Limb (tissue), 2 donors: ENCODE data around the gene NF1.
A peak's percentile ranks its signal among the peaks of the same experiment; 100 is the strongest.
"Not testable (repeated sequence)": the region's sequence is repeated elsewhere in the genome, so short reads cannot be mapped to it uniquely, and the experiment has no call there.

Experiments used
- DNase-seq, 2 donors: peaks; one replicate each; pipeline ENCODE4 v3.0.0-alpha.2; 2016; ENCODE audit errors: extremely low spot score in 2 of 2

Gene NF1

GRCh38 chr17:31085563-31085962, 9.2 kb upstream of the NF1 start:
- no peak for DNase-seq

- DNase-seq: no peak
Observed at GRCh38 chr17:31089471-31089870, 5.3 kb upstream of the NF1 start.

GRCh38 chr17:31090650-31091049, 4.1 kb upstream of the NF1 start:
- DNase-seq: not testable (repeated sequence)

- DNase-seq: no peak
Observed at GRCh38 chr17:31092475-31093064, 2.2 kb upstream of the NF1 start.

GRCh38 chr17:31093866-31094599, 744 bp upstream of the NF1 start:
- peak in 1 of 2 donors; percentile 38 for DNase-seq

GRCh38 chr17:31095236-31096105, 694 bp downstream of the NF1 start:
- DNase-seq: peak; percentile 51 to 86

GRCh38 chr17:31096106-31096436, 1.3 kb downstream of the NF1 start:
- DNase-seq: no peak

GRCh38 chr17:31099016-31099415, 4.2 kb downstream of the NF1 start:
- DNase-seq: no peak

- DNase-seq: no peak
Observed at GRCh38 chr17:31100840-31101459, 6.2 kb downstream of the NF1 start.

GRCh38 chr17:31101943-31102342, 7.2 kb downstream of the NF1 start:
- no peak for DNase-seq

GRCh38 chr17:31105991-31106390, 11.2 kb downstream of the NF1 start:
- DNase-seq: no peak

- no peak for DNase-seq
Observed at GRCh38 chr17:31111183-31111582, 16.4 kb downstream of the NF1 start.

- DNase-seq: no peak
Observed at GRCh38 chr17:31112001-31112661, 17.4 kb downstream of the NF1 start.

- DNase-seq: not testable (repeated sequence)
Observed at GRCh38 chr17:31113368-31113767, 18.6 kb downstream of the NF1 start.

GRCh38 chr17:31113939-31114338, 19.2 kb downstream of the NF1 start:
- no peak for DNase-seq

- DNase-seq: no peak
Observed at GRCh38 chr17:31114956-31115555, 20.3 kb downstream of the NF1 start.

- no peak for DNase-seq
Observed at GRCh38 chr17:31116167-31116566, 21.4 kb downstream of the NF1 start.

GRCh38 chr17:31122746-31123145, 28.0 kb downstream of the NF1 start:
- DNase-seq: no peak

GRCh38 chr17:31126318-31126717, 31.5 kb downstream of the NF1 start:
- DNase-seq: no peak

- no peak for DNase-seq
Observed at GRCh38 chr17:31128241-31128640, 33.5 kb downstream of the NF1 start.
